ENCODE data around the gene SHISA2. TPM values are rescaled to one million over a fixed set of nuclear protein-coding genes. Genes with fewer than 3 reads are reported as not detected.

Gene SHISA2
- total RNA-seq, 1 experiment from 2014 or later: 8.1 TPM

DNA sequence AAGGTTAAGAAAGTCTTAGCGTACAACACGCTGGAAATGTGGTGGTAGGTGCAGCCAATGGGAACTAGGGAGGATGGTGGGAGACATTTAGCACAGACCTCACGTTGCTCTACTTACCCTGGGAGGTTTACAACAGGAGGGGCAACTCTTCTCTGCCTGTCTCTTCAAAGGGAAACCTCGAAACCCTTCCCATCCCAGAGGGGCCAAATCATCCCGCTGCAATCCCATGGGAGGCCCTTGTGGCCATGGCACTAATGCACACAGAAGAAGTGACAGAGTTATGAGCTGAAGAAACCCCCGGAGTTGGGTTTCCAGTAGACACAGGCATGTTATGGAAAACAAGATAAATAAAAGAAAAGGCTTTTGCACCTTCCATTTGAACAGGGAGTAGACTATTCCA lies 35.6 kb downstream of the SHISA2 start:
- Histone ChIP-seq H3K4ac (ENCODE audit: low read depth, low read length) (no peak overlapping the region), H2BK120ac (ENCODE audit: low read depth, low read length, poor library complexity, severe bottlenecking) (no peak overlapping the region), H2AFZ (ENCODE audit: low read length) (no peak overlapping the region), H3T11ph (ENCODE audit: low read length) (no peak overlapping the region), H2BK12ac (ENCODE audit: insufficient read length, low read depth, low read length) (no peak overlapping the region), H4K20me1 (ENCODE audit: control insufficient read depth, insufficient read depth, insufficient read length) (no peaks in the 10 kb centered on the region), H2BK20ac (ENCODE audit: low read depth, low read length, poor library complexity, severe bottlenecking) (no peak overlapping the region), H2AK5ac (ENCODE audit: insufficient read length, low read length) (no peak overlapping the region), H3K18ac (ENCODE audit: insufficient read length, low read depth, low read length) (no peak overlapping the region), H4K8ac (replicated peaks; ENCODE audit: insufficient read length, low read depth, low read length) (no peak overlapping the region), H3K4me1 (ENCODE audit: insufficient read depth, low read length) (no peaks in the 10 kb centered on the region), H3K9ac (ENCODE audit: extremely low read depth, insufficient read length, low read length) (no peak overlapping the region), H3K4me2 (ENCODE audit: insufficient read depth, insufficient read length, low read length) (no peak overlapping the region), H3K23ac (ENCODE audit: insufficient read length, low read depth, low read length) (no peak overlapping the region), H3K27ac (ENCODE audit: insufficient read length, low read depth, low read length) (no peak overlapping the region), H3K79me2 (ENCODE audit: insufficient read depth, low read length) (no peaks in the 10 kb centered on the region), H3K79me1 (ENCODE audit: insufficient read depth, low read depth, low read length, poor library complexity, severe bottlenecking) (no peaks in the 10 kb centered on the region), H3K56ac (ENCODE audit: insufficient read length, low read depth, low read length) (no peak overlapping the region), H2BK15ac (ENCODE audit: low read depth, low read length) (no peak overlapping the region), H3K14ac (ENCODE audit: insufficient read depth, low read length) (no peak overlapping the region), H4K5ac (ENCODE audit: insufficient read length, low read depth, low read length) (no peak overlapping the region), H2BK5ac (ENCODE audit: insufficient read length, low read length) (no peak overlapping the region), H3K23me2 (ENCODE audit: insufficient read length, low read depth, low read length, poor library complexity, severe bottlenecking) (no peaks in the 10 kb centered on the region), H3K9me3 (ENCODE audit: control insufficient read depth, low read depth, low read length) (no peaks in the 10 kb centered on the region), H4K91ac (ENCODE audit: insufficient read length, low read depth, low read length) (no peak overlapping the region), H3K27me3 (ENCODE audit: insufficient read depth, low read length) (no peaks in the 10 kb centered on the region)
- no peak for DNase-seq
- Mint-ChIP-seq H3K9me3 (peaks cover 0 to 2% of the 10 kb centered on the region in 2 experiments; a peak in 1 of 5 replicates), H3K27me3 (ENCODE audit: low read depth) (peaks cover 9% of the 10 kb centered on the region), H3K36me3 (ENCODE audit: insufficient read depth in 1 of 3, low read depth in 3 of 3) (peaks cover 0 to 3% (median 0%) of the 10 kb centered on the region in 3 experiments; a peak in 1 of 7 replicates), H3K4me1 (peaks cover 33 to 37% of the 10 kb centered on the region in 2 experiments), H3K27ac (no peak overlapping the region), H3K4me3 (no peak overlapping the region)
- WGBS (ENCODE audit: extremely low coverage, insufficient read length, low lambda C conversion rate): no CpG with 5 or more reads among the region's 6 CpGs
- TF ChIP-seq, protein P1, sequence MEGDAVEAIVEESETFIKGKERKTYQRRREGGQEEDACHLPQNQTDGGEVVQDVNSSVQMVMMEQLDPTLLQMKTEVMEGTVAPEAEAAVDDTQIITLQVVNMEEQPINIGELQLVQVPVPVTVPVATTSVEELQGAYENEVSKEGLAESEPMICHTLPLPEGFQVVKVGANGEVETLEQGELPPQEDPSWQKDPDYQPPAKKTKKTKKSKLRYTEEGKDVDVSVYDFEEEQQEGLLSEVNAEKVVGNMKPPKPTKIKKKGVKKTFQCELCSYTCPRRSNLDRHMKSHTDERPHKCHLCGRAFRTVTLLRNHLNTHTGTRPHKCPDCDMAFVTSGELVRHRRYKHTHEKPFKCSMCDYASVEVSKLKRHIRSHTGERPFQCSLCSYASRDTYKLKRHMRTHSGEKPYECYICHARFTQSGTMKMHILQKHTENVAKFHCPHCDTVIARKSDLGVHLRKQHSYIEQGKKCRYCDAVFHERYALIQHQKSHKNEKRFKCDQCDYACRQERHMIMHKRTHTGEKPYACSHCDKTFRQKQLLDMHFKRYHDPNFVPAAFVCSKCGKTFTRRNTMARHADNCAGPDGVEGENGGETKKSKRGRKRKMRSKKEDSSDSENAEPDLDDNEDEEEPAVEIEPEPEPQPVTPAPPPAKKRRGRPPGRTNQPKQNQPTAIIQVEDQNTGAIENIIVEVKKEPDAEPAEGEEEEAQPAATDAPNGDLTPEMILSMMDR (conservative IDR thresholded peaks at IDR 0.05): no peak
